D721Med (cell line): ENCODE data around the gene CXorf49.

Source experiments
- DNase-seq: peaks from one replicate; pipeline ENCODE4 v3.0.0; 2011; ENCODE audit warnings: low spot score; ENCODE audit not compliant: insufficient read length
- FAIRE-seq: peaks from 2 replicates; lab custom pipeline; 2011; peaks lifted over from hg19 to GRCh38; lab: Jason Lieb, UNC
- TF ChIP-seq, protein P1 (sequence below): IDR thresholded peaks from 2 replicates; pipeline ENCODE4 v1.5.1; 2012; ENCODE audit warnings: mild to moderate bottlenecking, control low read depth; ENCODE audit not compliant: insufficient read depth; ENCODE audit errors: missing control alignments

The CXorf49 gene

DNA sequence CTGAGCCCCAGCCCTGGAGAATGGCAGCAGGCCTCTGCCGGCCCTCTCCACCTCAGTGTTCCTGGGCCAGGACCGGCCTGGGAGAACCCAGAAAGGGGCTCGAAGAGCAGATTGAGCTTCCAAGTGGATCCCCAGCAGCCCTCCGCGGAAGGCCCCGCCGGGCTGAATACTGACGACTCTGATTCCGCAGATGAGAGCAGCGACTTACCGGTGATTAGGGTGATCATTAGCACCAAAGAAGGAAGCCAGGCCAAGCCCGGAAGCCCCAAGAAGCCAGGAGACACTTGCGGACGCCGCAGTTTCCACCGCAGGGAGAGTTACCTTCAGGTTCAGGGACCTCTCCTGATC lies 49.9 kb downstream of the CXorf49 start:
- FAIRE-seq (no peak), DNase-seq (no peak)
- TF ChIP-seq, protein P1, sequence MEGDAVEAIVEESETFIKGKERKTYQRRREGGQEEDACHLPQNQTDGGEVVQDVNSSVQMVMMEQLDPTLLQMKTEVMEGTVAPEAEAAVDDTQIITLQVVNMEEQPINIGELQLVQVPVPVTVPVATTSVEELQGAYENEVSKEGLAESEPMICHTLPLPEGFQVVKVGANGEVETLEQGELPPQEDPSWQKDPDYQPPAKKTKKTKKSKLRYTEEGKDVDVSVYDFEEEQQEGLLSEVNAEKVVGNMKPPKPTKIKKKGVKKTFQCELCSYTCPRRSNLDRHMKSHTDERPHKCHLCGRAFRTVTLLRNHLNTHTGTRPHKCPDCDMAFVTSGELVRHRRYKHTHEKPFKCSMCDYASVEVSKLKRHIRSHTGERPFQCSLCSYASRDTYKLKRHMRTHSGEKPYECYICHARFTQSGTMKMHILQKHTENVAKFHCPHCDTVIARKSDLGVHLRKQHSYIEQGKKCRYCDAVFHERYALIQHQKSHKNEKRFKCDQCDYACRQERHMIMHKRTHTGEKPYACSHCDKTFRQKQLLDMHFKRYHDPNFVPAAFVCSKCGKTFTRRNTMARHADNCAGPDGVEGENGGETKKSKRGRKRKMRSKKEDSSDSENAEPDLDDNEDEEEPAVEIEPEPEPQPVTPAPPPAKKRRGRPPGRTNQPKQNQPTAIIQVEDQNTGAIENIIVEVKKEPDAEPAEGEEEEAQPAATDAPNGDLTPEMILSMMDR: no peak

DNA sequence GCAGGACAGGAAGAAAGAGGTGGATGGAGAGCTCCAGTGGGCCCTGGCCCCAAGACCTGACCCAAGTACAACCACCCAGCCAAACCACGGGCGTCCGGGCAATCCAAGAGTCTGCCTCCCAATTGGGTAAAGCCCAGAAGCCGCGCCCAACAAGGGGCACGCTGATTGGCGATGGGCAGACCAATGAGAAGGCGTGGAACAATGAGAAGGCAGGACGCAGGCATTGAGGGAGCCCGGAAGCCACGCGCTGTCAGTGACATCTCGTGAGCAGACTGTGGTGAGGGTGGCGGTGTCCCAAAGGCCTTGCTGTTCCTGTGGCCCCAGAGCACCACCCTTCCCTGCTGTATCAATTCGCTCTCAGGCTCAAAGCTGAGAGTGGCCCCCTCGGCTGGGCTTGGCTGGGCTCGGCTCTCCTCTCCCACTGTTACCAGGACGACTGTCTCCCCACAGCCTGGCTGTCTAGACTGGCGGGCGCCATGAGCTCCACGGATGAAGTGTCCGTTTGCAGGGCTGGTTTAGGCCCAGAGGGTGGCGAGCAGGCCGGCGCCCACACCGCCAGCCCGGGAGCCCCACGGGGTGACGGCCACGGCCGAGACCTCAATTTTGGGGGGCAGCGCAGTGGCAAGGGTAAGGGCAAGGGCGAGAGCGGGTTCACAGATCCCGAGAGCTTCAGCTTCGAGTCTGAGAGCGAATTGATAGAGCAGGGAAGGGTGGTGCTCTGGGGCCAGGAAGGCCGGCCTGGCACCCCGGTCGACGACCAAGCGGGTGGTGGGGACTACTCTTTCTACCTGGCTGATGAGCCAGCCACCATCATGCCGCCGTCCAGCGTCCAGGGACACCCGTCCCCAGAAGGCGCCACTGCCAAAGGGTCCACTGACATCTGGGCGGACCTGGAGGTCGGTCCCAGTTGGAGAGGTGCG lies 50.5 kb downstream of the CXorf49 start, which contains the start of gene LOC101059915:
Gene LOC101059915 (plus strand): TSS at position 219 of the 920 bp plus-strand sequence.
- no peak for DNase-seq
- FAIRE-seq: no peak

DNA sequence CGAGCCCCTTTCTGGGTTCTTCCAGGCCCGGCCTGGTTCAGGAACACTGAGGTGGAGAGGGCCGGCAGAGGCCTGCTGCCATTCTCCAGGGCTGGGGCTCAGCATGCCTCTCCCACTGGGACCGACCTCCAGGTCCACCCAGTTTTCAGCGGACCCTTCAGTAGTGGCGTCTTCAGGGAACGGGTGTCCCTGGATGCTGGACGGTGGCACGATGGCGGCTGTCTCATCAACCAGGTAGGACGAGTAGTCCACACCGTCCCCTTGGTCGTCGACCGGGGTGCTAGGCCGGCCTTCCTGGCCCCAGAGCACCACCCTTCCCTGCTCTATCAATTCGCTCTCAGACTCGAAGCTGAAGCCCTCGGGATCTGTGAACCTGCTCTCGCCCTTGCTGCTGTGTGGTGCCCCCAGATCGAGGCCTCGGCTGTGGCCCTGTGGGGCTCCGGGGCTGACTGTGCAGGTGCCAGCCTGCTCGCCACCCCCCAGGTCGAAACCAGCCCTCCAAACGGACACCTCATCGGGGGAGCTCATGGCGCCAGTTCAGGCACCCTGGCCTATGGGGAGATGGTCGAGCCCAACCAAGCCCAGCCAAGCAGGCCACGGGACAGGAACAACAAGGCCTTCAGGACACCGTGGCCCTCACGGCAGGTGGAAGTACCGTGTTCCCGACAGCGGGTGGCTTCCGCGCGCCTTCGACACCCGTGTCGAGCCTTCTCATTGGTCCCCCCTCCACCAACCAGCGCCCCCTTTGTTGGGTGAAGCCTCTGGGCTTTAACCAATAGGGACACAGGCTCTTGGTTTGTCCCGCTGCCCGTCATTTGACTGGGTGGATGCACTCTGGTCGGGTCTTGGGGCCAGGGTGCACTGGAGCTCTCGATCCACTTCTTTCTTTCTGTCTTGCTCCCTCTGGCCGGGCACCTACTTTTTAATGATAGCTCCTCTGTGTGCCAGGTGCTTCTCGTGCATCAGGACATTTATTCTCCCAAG lies 51.6 kb downstream of the CXorf49 start:
- DNase-seq (no peak), FAIRE-seq (no peak)
- TF ChIP-seq, protein P1: no peak

More for the DNA sequence above, 50.5 kb downstream of the CXorf49 start, which contains the start of gene LOC101059915:
- TF ChIP-seq, protein P1: no peak

DNA sequence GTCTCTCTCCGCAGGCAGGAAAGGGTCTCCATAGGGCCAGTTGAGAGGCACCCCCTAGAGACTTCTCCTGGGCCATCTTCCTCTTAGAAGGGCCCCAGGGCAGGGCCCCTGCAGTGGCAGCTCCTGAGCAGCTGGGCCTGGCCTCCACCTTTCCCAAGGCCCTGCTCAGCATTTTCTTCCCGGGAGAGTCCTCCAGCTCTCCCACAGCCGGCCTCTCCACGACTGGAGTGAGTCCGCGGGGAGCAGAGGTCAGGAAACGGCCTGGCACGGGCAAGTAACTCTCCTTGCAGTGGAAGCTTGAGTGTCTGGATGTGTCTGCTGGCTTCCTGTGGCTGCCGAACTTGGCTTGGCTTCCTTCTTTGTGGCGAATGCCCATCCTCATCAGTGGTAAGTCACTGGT lies 52.3 kb downstream of the CXorf49 start:
- no peak for FAIRE-seq
- TF ChIP-seq, protein P1: no peak
- DNase-seq: no peak

DNA sequence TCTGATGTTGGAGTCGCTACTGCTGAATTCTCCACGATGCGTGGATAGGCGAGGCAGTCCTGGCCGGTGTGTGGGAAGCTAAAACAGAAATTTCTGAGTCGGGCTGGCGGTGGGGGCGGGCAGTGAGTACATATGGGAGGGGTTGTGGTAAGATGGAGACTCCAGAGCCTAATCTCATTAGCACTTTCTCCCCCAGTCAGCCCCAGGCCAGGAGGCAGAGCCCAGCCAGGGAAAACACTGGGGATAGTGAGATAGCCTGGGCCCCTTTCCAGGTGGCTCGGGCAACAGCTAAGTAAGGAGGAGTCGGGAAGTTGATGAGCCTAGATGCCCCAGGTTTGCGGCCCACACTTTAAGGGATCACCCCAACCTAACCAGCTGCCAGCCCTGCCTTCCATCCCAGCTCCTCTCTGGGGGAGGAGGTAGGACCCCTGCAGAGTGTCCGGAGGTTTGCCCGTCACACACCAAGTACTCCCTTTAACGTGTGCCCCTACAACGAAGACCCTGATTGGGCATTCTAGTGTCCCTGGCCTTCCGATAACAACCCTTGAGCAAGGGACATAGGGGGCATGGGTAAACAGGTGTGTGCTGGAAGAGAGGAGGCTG lies 53.1 kb downstream of the CXorf49 start:
- TF ChIP-seq, protein P1: no peak
- no peak for DNase-seq
- no peak for FAIRE-seq
